ENCODE data around the gene PJA2. TPM values are rescaled to one million over a fixed set of nuclear protein-coding genes. Genes with fewer than 3 reads are reported as not detected.

PJA2 gene
- total RNA-seq, 1 donor from 2014 or later, result 78.2 TPM

GRCh38 chr5:109452661-109453060, 42.9 kb upstream of the PJA2 start:
- TF ChIP-seq, protein P1, sequence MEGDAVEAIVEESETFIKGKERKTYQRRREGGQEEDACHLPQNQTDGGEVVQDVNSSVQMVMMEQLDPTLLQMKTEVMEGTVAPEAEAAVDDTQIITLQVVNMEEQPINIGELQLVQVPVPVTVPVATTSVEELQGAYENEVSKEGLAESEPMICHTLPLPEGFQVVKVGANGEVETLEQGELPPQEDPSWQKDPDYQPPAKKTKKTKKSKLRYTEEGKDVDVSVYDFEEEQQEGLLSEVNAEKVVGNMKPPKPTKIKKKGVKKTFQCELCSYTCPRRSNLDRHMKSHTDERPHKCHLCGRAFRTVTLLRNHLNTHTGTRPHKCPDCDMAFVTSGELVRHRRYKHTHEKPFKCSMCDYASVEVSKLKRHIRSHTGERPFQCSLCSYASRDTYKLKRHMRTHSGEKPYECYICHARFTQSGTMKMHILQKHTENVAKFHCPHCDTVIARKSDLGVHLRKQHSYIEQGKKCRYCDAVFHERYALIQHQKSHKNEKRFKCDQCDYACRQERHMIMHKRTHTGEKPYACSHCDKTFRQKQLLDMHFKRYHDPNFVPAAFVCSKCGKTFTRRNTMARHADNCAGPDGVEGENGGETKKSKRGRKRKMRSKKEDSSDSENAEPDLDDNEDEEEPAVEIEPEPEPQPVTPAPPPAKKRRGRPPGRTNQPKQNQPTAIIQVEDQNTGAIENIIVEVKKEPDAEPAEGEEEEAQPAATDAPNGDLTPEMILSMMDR (IDR thresholded peaks at IDR 0.05; ENCODE audit: unreplicated experiment), result no peak

GRCh38 chr5:109451146-109451545, 41.4 kb upstream of the PJA2 start:
- Mint-ChIP-seq H3K36me3 (ENCODE audit: low read depth, unreplicated experiment) (no peaks in the 10 kb centered on the region), H3K4me3 (ENCODE audit: unreplicated experiment) (no peak overlapping the region), H3K4me1 (ENCODE audit: unreplicated experiment) (peaks cover 9% of the 10 kb centered on the region), H3K27me3 (ENCODE audit: unreplicated experiment) (no peaks in the 10 kb centered on the region), H3K9me3 (ENCODE audit: unreplicated experiment) (no peaks in the 10 kb centered on the region), H3K27ac (ENCODE audit: unreplicated experiment) (no peak overlapping the region)
- TF ChIP-seq, protein P1 (IDR thresholded peaks at IDR 0.05; ENCODE audit: unreplicated experiment), result no peak
- no peak for DNase-seq (ENCODE audit: low spot score)

More at GRCh38 chr5:109452661-109453060, 42.9 kb upstream of the PJA2 start:
- H3K4me1 Mint-ChIP-seq (ENCODE audit: unreplicated experiment), result peaks cover 9% of the 10 kb centered on the region
- H3K36me3 Mint-ChIP-seq (ENCODE audit: low read depth, unreplicated experiment), result no peaks in the 10 kb centered on the region
- H3K27ac Mint-ChIP-seq (ENCODE audit: unreplicated experiment), result no peak overlapping the region
- peaks cover 2% of the 10 kb centered on the region for H3K27me3 Mint-ChIP-seq (ENCODE audit: unreplicated experiment)
- no peaks in the 10 kb centered on the region for H3K9me3 Mint-ChIP-seq (ENCODE audit: unreplicated experiment)
- no peak for DNase-seq (ENCODE audit: low spot score)
- no peak overlapping the region for H3K4me3 Mint-ChIP-seq (ENCODE audit: unreplicated experiment)

DNA sequence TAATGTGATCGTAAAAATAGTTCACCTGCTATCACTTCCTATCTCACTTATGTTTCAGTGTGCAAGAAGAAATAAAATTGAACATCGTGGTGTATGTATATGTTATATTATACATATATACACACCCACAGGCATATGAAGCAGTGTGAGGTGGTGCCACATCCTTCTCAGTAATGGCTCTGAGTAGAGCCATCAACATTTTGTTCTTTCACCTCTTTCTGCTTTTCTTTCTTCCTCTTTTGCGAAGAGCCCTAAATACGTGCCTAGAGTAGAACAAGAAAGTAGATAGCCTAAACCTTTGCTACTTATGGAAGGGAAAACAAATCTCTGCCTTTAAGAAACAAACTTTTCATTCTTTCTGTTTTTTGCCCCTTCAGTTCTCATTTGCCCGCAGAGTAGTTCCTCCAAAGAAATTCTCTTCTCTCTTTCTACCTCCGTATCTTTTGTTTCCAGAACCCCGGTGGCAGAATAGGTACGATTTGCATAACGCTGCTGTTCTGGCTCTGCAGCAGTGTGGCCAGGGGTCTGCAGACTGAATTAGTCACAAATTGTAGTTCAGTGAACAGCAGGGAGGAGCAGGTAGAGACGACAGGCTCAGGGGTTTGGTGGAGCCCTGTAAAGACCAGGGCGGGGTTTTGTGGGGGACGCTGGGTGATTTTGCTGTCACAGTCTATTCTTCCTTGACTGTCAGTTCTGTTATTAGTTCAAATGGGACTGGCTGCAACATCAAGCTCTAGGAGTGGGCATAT, 40.5 kb upstream of the PJA2 start:
- no peaks in the 10 kb centered on the region for H3K27me3 Mint-ChIP-seq (ENCODE audit: unreplicated experiment)
- H3K36me3 Mint-ChIP-seq (ENCODE audit: low read depth, unreplicated experiment), result no peaks in the 10 kb centered on the region
- no peak overlapping the region for H3K4me3 Mint-ChIP-seq (ENCODE audit: unreplicated experiment)
- no peak overlapping the region for H3K27ac Mint-ChIP-seq (ENCODE audit: unreplicated experiment)
- DNase-seq (ENCODE audit: low spot score), result no peak
- H3K9me3 Mint-ChIP-seq (ENCODE audit: unreplicated experiment), result no peaks in the 10 kb centered on the region
- TF ChIP-seq, protein P1 (IDR thresholded peaks at IDR 0.05; ENCODE audit: unreplicated experiment), result no peak
- H3K4me1 Mint-ChIP-seq (ENCODE audit: unreplicated experiment), result peaks cover 5% of the 10 kb centered on the region

GRCh38 chr5:109448838-109449237, 39.1 kb upstream of the PJA2 start:
- H3K4me1 Mint-ChIP-seq (ENCODE audit: unreplicated experiment), result peaks cover 5% of the 10 kb centered on the region
- H3K27ac Mint-ChIP-seq (ENCODE audit: unreplicated experiment), result no peak overlapping the region
- H3K9me3 Mint-ChIP-seq (ENCODE audit: unreplicated experiment), result no peaks in the 10 kb centered on the region
- DNase-seq (ENCODE audit: low spot score), result no peak
- TF ChIP-seq, protein P1 (IDR thresholded peaks at IDR 0.05; ENCODE audit: unreplicated experiment), result no peak
- no peak overlapping the region for H3K4me3 Mint-ChIP-seq (ENCODE audit: unreplicated experiment)
- H3K27me3 Mint-ChIP-seq (ENCODE audit: unreplicated experiment), result no peaks in the 10 kb centered on the region
- H3K36me3 Mint-ChIP-seq (ENCODE audit: low read depth, unreplicated experiment), result no peaks in the 10 kb centered on the region

- no peak for DNase-seq (ENCODE audit: low spot score)
- no peaks in the 10 kb centered on the region for H3K27me3 Mint-ChIP-seq (ENCODE audit: unreplicated experiment)
- no peak overlapping the region for H3K4me3 Mint-ChIP-seq (ENCODE audit: unreplicated experiment)
- no peak overlapping the region for H3K27ac Mint-ChIP-seq (ENCODE audit: unreplicated experiment)
- TF ChIP-seq, protein P1 (IDR thresholded peaks at IDR 0.05; ENCODE audit: unreplicated experiment), result no peak
- no peaks in the 10 kb centered on the region for H3K4me1 Mint-ChIP-seq (ENCODE audit: unreplicated experiment)
- no peaks in the 10 kb centered on the region for H3K9me3 Mint-ChIP-seq (ENCODE audit: unreplicated experiment)
- no peaks in the 10 kb centered on the region for H3K36me3 Mint-ChIP-seq (ENCODE audit: low read depth, unreplicated experiment)
Measured at GRCh38 chr5:109439590-109439989, 29.8 kb upstream of the PJA2 start.

Measured in endothelial cell (in vitro differentiated cells).